ENCODE data around the gene TBC1D16. TPM values are rescaled to one million over a fixed set of nuclear protein-coding genes. Genes with fewer than 3 reads are reported as not detected.

The TBC1D16 gene
- total RNA-seq, 1 experiment from 2014 or later: 35.9 TPM

DNA sequence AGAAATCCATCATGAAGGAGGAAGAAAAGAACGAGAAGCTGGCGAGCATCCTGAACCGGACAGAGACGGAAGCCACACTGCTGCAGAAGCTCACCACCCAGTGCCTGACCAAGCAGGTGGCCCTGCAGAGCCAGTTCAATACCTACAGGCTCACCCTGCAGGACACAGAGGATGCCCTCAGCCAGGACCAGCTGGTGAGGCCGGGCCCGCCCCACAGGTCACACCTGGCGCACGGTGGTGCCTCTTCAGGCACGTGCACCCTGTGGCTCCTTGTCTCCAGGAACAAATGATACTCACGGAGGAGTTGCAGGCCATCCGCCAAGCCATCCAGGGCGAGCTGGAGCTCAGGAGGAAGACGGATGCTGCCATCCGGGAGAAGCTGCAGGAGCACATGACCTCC is 45.9 kb upstream of the TBC1D16 start:
- intact Hi-C loops (cut with micrococcal nuclease; ENCODE audit: unreplicated experiment): no loop called here
- peaks cover 5% of the 10 kb centered on the region for H3K36me3 Mint-ChIP-seq (ENCODE audit: insufficient read depth, unreplicated experiment)
- peaks cover 23% of the 10 kb centered on the region for H3K27me3 Mint-ChIP-seq (ENCODE audit: unreplicated experiment)
- TF ChIP-seq, protein P1, sequence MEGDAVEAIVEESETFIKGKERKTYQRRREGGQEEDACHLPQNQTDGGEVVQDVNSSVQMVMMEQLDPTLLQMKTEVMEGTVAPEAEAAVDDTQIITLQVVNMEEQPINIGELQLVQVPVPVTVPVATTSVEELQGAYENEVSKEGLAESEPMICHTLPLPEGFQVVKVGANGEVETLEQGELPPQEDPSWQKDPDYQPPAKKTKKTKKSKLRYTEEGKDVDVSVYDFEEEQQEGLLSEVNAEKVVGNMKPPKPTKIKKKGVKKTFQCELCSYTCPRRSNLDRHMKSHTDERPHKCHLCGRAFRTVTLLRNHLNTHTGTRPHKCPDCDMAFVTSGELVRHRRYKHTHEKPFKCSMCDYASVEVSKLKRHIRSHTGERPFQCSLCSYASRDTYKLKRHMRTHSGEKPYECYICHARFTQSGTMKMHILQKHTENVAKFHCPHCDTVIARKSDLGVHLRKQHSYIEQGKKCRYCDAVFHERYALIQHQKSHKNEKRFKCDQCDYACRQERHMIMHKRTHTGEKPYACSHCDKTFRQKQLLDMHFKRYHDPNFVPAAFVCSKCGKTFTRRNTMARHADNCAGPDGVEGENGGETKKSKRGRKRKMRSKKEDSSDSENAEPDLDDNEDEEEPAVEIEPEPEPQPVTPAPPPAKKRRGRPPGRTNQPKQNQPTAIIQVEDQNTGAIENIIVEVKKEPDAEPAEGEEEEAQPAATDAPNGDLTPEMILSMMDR (IDR thresholded peaks at IDR 0.05; ENCODE audit: unreplicated experiment): no peak
- no peak overlapping the region for H3K4me3 Mint-ChIP-seq (ENCODE audit: low read depth, unreplicated experiment)
- H3K4me1 Mint-ChIP-seq (ENCODE audit: low read depth, unreplicated experiment): no peaks in the 10 kb centered on the region
- no peak overlapping the region for H3K27ac Mint-ChIP-seq (ENCODE audit: unreplicated experiment)
- no TSS peak for BruUV-seq (replicated peaks)
- DNase-seq: no peak
- CTCF ChIA-PET: interaction anchor here (2.1 kb wide), 1 partner anchor 73 kb away, joined by 9 read pairs; no protein-coding TSS in a partner anchor
- no peaks in the 10 kb centered on the region for H3K9me3 Mint-ChIP-seq (ENCODE audit: low read depth, unreplicated experiment)

DNA sequence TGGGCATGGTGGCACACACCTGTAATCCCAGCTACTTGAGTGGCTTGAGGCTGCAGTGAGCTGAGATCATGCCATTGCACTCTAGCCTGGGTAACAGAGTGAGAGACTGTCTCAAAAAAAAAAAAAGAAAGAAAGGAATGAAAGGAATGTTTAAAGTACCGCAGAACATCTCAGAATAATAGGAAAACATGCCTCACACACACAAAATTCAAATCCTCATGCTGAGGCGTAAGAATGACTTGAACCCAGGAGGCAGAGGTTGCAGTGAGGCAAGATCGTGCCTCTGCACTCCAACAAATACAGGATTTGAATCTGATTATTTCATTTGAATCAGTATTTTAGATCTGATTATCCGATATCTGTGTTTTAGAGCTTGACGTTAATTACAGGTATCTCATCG is 44.4 kb upstream of the TBC1D16 start:
- peaks cover 15% of the 10 kb centered on the region for H3K27me3 Mint-ChIP-seq (ENCODE audit: unreplicated experiment)
- H3K27ac Mint-ChIP-seq (ENCODE audit: unreplicated experiment): no peak overlapping the region
- CTCF ChIA-PET: no interaction called here
- H3K4me3 Mint-ChIP-seq (ENCODE audit: low read depth, unreplicated experiment): no peak overlapping the region
- H3K36me3 Mint-ChIP-seq (ENCODE audit: insufficient read depth, unreplicated experiment): peaks cover 5% of the 10 kb centered on the region
- H3K4me1 Mint-ChIP-seq (ENCODE audit: low read depth, unreplicated experiment): no peaks in the 10 kb centered on the region
- H3K9me3 Mint-ChIP-seq (ENCODE audit: low read depth, unreplicated experiment): no peaks in the 10 kb centered on the region
- intact Hi-C loops (cut with micrococcal nuclease; ENCODE audit: unreplicated experiment): no loop called here
- BruUV-seq (replicated peaks): no TSS peak
- TF ChIP-seq, protein P1 (IDR thresholded peaks at IDR 0.05; ENCODE audit: unreplicated experiment): no peak
- no peak for DNase-seq

DNA sequence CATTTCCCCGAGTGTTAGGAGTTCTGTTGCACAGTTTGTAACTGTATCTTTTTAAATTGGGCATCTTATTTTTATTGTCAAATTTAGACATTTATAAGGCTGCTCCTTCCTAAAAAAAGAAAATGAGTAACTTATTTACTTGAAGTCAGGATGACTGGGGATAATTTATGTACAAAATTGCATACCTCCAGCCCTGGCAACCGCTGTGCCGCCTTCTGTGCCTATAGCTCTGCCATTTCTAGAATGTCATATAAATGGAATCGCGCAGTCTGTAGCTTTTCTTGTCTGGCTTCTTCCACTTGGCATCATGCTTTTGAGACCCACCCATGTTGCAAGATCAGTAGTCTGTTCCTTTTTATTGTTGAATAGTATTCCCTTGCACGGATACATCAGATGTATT is 36.7 kb upstream of the TBC1D16 start:
- Mint-ChIP-seq H3K36me3 (ENCODE audit: insufficient read depth, unreplicated experiment) (peaks cover 5% of the 10 kb centered on the region), H3K4me3 (ENCODE audit: low read depth, unreplicated experiment) (no peak overlapping the region), H3K27me3 (ENCODE audit: unreplicated experiment) (no peaks in the 10 kb centered on the region), H3K27ac (ENCODE audit: unreplicated experiment) (no peak overlapping the region), H3K9me3 (ENCODE audit: low read depth, unreplicated experiment) (no peaks in the 10 kb centered on the region), H3K4me1 (ENCODE audit: low read depth, unreplicated experiment) (peaks cover 22% of the 10 kb centered on the region)
- intact Hi-C loops (cut with micrococcal nuclease; ENCODE audit: unreplicated experiment): no loop called here
- DNase-seq: no peak
- TF ChIP-seq, protein P1 (IDR thresholded peaks at IDR 0.05; ENCODE audit: unreplicated experiment): no peak
- BruUV-seq (replicated peaks): no TSS peak
- CTCF ChIA-PET: no interaction called here

DNA sequence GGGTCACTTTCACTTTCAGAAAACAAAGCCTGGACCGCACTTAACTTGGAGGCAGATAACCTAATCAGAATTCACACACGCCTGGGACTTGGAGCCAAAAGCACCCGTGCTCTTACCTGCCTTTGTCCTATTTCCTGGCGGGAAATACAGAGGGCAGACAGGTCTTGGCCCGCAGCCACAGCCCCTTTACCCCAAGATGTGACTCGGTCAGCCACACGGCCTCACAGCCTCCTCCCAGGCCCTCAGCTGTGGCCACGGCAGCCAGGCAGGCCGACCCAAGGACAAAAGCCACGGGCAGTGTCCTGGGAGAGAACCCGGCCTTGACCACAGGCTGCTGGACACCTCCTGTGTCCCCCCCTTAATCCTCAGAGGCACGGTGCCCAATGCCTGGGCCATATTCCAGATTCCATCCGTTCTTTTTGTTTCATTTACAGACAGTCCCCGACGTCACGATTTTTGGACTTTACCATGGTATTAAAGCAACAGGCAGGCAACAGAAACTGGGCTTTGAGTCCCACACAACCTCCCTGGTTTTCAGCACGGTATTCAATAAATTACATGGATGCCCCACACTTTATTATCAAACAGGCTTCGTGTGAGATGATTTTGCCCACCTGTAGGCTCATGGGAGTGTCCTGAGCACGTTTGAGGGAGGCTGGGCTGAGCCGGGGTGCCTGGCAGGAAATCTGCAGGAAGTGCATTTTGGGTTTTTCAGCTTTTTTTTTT is 35.6 kb upstream of the TBC1D16 start:
- Mint-ChIP-seq H3K27ac (ENCODE audit: unreplicated experiment) (no peak overlapping the region), H3K4me3 (ENCODE audit: low read depth, unreplicated experiment) (no peak overlapping the region), H3K27me3 (ENCODE audit: unreplicated experiment) (no peaks in the 10 kb centered on the region)

More for the DNA sequence above, 35.6 kb upstream of the TBC1D16 start:
- Mint-ChIP-seq H3K9me3 (ENCODE audit: low read depth, unreplicated experiment) (no peaks in the 10 kb centered on the region), H3K36me3 (ENCODE audit: insufficient read depth, unreplicated experiment) (peaks cover 5% of the 10 kb centered on the region), H3K4me1 (ENCODE audit: low read depth, unreplicated experiment) (peaks cover 22% of the 10 kb centered on the region)
- intact Hi-C loops (cut with micrococcal nuclease; ENCODE audit: unreplicated experiment): no loop called here
- TF ChIP-seq, protein P1 (IDR thresholded peaks at IDR 0.05; ENCODE audit: unreplicated experiment): no peak
- no peak for DNase-seq
- CTCF ChIA-PET: interaction anchor here (0.6 kb wide), 1 partner anchor 38 kb away, joined by 3 read pairs; no protein-coding TSS in a partner anchor
- BruUV-seq (replicated peaks): no TSS peak
